HG02852 (cell line): ENCODE measurements around the gene SIX5.
"Not testable (repeated sequence)": the region's sequence is repeated elsewhere in the genome, so short reads cannot be mapped to it uniquely, and the experiment has no call there.

ENCODE experiments used
- ATAC-seq: cut with Tn5 transposase; IDR thresholded peaks from one replicate; pipeline ENCODE4 v1.9.1; 2021; ENCODE audit warnings: mild to moderate bottlenecking, moderate library complexity; ENCODE audit not compliant: unreplicated experiment

Gene SIX5

GRCh38 chr19:45761714-45762113 lies 7.3 kb downstream of the SIX5 start:
- ATAC-seq = no peak

- no peak for ATAC-seq
Observed at GRCh38 chr19:45758921-45759320, 10.1 kb downstream of the SIX5 start.

- ATAC-seq = no peak
Observed at GRCh38 chr19:45757695-45758094, 11.4 kb downstream of the SIX5 start.

GRCh38 chr19:45754323-45754722 lies 14.7 kb downstream of the SIX5 start:
- no peak for ATAC-seq

- no peak for ATAC-seq
Observed at GRCh38 chr19:45753548-45753947, 15.5 kb downstream of the SIX5 start.

- no peak for ATAC-seq
Observed at GRCh38 chr19:45752639-45753038, 16.4 kb downstream of the SIX5 start.

- ATAC-seq = not testable (repeated sequence)
Observed at GRCh38 chr19:45751483-45751882, 17.6 kb downstream of the SIX5 start.

- no peak for ATAC-seq
Observed at GRCh38 chr19:45747513-45747912, 21.5 kb downstream of the SIX5 start.

GRCh38 chr19:45746866-45747265 lies 22.2 kb downstream of the SIX5 start:
- ATAC-seq = no peak

- no peak for ATAC-seq
Observed at GRCh38 chr19:45745606-45746005, 23.4 kb downstream of the SIX5 start.

GRCh38 chr19:45742969-45743368 lies 26.1 kb downstream of the SIX5 start:
- no peak for ATAC-seq

- ATAC-seq = no peak
Observed at GRCh38 chr19:45739498-45740439, 29.3 kb downstream of the SIX5 start.

GRCh38 chr19:45733160-45733810 lies 35.8 kb downstream of the SIX5 start, which contains the start of gene MEIOSIN:
MEIOSIN (plus strand) TSS chr19:45733439; CDS start chr19:45735377, 1,938 bp downstream.
- no peak for ATAC-seq

GRCh38 chr19:45730368-45731288 lies 38.4 kb downstream of the SIX5 start, which contains the start of gene FBXO46:
FBXO46 (minus strand) TSS chr19:45730896; CDS start chr19:45713495, 17,401 bp downstream.
- peak; percentile 83 for ATAC-seq

- ATAC-seq = no peak
Observed at GRCh38 chr19:45729800-45730290, 39.2 kb downstream of the SIX5 start.

GRCh38 chr19:45728683-45729082 lies 40.4 kb downstream of the SIX5 start:
- ATAC-seq = not testable (repeated sequence)

- ATAC-seq = not testable (repeated sequence)
Observed at GRCh38 chr19:45720065-45720464, 49.0 kb downstream of the SIX5 start.

GRCh38 chr19:45717983-45718650 lies 50.9 kb downstream of the SIX5 start:
- ATAC-seq = no peak

GRCh38 chr19:45717131-45717982 lies 51.7 kb downstream of the SIX5 start:
- ATAC-seq = peak; percentile 92
